NCI-H82 treated with DMSO at 0.1 percent for 48 hours (cell line): ENCODE results near the gene MRPS23.

Source experiments
- DNase-seq: peaks from one replicate; lab custom pipeline; 2025; ENCODE audit not compliant: unreplicated experiment; lab: John Stamatoyannopoulos, UW

The MRPS23 gene

GRCh38 chr17:57879437-57880085 lies 29.7 kb upstream of the MRPS23 start:
- peak; percentile 80 for DNase-seq

DNA sequence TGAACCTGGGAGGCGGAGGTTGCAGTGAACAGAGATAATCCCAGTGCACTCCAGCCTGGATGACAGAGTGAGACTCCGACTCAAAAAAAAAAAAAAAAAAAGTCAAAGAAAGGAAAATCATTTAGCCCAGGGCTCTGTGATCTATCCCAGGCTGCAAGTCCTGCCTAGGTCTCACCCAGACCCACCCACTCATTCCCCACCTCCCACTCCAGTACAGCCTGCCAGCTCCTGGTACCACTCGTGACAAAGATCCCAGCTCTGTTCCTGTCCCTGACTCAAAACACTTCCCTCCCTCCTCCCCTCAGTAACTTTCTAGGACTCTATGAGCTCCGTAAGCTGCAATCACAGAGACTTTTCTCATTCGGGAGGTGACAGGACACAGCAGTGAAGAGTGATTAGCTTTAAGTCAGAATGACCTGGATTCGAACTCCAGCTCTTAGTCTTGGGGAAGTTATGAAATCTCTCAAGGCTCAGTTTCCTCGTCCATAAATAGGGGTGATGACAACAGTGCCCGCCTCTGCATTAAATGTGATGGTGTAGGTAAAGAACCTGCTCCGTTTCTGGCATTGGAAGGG lies 28.0 kb upstream of the MRPS23 start:
- DNase-seq, result no peak

GRCh38 chr17:57876866-57877237 lies 27.0 kb upstream of the MRPS23 start:
- DNase-seq, result no peak

DNA sequence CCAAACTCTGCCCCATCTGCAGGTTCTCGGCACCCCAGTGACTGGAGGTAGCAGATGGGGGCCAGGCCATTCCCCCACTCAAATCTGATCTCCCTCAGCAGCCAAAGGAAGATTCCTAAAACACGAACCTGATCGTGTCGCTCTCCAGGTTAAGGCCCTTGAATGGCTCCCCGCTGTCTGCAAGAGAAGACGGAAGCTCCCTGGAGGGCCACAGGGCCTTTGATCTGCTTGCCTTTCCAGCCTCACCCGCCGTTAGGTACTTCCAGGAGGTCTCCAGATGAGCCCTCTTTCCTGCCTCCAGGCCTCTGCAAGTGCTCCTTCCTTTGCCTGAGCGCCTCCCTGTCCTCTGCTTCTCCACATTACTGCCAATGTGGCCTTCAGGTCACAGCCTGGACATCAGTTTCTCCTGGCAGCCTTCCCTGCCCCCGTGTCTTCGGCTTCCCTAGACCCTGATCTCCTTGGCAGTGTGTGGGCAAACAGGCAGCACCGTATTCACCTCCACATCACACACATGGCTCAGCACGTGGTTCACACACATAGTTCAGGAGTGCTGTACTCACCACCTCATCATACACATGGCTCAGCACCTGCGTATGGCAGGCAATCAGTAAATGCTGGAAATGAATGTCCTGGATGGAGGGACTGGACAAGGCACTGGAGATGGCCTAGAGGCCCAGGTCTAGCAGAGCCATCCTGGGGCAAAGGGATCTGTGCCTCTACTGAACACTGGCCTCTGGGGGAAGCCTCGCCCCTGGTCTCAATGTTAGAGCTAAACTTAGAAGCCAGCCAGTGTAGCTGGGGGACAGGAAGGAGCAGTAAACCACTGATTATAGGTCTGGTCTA lies 26.4 kb upstream of the MRPS23 start:
- DNase-seq, result no peak

GRCh38 chr17:57875290-57876022 lies 25.6 kb upstream of the MRPS23 start:
- DNase-seq, result peak; percentile 52

- DNase-seq, result peak; percentile 82
These were observed 24.8 kb upstream of the MRPS23 start for GRCh38 chr17:57874434-57875289.

DNA sequence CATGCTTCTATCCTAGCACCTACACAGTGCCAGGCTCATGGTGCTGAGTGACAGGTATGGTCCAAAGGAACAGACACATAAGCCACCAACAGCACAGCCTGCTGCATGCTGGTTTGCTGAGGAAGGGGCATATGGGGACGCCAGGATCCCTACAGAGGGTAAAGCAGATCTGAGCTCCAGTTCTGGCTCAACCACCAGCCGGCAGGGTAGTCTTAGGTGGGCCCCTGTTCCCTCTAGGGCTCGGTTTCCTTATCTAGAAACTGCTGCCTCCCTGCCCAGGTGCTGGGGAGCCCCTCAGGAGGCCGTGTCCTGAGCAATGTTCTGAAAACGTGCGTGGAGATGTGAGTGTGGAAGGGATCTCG lies 24.2 kb upstream of the MRPS23 start:
- peak; percentile 35 for DNase-seq

GRCh38 chr17:57873261-57874057 lies 23.6 kb upstream of the MRPS23 start:
- no peak for DNase-seq

DNA sequence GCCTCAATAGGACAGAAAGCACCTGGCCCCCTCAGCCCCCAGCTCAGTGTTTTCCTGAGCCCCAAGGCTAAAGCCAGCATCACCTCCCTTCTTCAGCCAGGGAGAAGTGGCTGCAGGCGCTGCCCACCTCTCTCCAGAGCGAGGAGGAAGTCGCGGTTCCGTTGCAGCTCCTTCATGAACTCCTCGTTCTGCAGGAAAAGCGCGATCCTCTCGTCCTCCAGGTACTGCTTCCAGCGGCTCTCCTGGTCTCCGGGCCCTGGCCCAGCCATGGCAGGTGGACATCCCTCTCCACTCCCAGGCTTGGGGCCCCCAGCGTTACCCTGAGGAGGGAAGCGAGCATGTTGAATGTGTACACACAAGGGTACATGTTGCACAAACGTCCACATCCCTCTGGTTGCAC lies 22.7 kb upstream of the MRPS23 start:
- DNase-seq, result no peak

- DNase-seq, result no peak
These were observed 22.0 kb upstream of the MRPS23 start for GRCh38 chr17:57871863-57872262.

DNA sequence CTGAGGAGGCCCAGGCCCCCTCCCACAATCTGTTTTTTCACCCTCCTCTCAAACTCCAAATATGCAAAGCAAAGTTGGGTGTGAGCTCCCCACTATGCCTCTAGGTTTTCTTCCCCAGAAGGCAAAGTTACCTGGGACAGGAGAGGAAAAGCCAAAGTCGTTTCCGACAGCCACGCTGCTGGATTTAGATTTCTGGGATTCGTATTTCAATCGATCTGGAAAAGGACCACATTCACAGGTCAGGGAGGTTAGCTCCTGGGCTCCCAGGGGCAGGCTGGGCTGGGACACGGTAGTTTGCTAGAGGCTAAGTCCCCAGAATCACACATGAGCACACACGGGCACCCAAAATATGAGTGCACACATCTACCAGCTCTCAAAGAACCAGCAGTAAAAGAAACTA lies 21.3 kb upstream of the MRPS23 start:
- no peak for DNase-seq

GRCh38 chr17:57870283-57870635 lies 20.4 kb upstream of the MRPS23 start:
- DNase-seq, result peak; percentile 68

DNA sequence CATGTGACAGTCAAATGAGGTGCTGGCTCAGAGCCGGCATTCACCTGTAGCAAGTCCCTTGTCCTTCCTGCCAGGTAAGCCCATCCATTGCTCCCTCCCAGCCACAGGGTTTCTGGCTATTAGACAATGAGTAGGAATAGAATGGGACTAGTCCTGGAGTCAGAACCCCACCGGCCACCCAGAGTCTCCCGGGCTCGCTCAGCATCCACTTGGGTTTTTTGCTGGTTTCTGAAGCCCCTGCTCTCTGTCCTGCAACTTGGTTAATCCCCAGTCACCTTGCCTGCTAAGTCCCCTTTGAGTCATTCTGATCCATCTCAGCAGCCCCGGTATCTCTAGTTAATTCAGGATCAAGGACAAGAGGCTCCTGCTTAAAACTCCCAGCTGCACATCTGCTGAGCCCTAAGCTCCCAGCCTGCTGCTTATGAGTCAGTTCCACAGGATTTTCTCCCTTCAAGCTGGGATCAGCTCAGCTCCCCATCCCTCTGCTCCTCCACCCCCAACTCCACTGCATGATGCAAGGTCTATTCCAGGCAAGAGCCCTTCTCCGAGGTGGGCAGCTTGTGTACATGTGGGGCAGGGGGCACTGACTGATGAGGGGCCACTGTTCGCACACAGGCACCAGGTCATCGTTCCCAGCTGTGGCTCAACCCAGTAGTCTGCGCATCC lies 19.9 kb upstream of the MRPS23 start:
- peak; percentile 100 for DNase-seq

- DNase-seq, result no peak
These were observed 19.2 kb upstream of the MRPS23 start for GRCh38 chr17:57868910-57869616.

GRCh38 chr17:57868007-57868909 lies 18.4 kb upstream of the MRPS23 start:
- peak; percentile 93 for DNase-seq

- DNase-seq, result no peak
These were observed 17.3 kb upstream of the MRPS23 start for GRCh38 chr17:57867126-57867525.

- no peak for DNase-seq
These were observed 16.9 kb upstream of the MRPS23 start for GRCh38 chr17:57866723-57867122.

- DNase-seq, result no peak
These were observed 16.5 kb upstream of the MRPS23 start for GRCh38 chr17:57866319-57866718.
